Left cardiac atrium (tissue), 4 donors: ENCODE measurements around the gene SH3RF3. TPM values are rescaled to one million over a fixed set of nuclear protein-coding genes. Genes with fewer than 3 reads are reported as not detected.

Experiments used
- ATAC-seq, 2 donors: fragments of 200-7000 bp; cut with Tn5 transposase; one replicate each; pipeline ENCODE4 v1.9.1; 2020; ENCODE audit warnings: mild to moderate bottlenecking in 2 of 2, moderate library complexity in 2 of 2
- DNase-seq: peaks from one replicate; pipeline ENCODE4 v3.0.0-alpha.2; 2020
- intact Hi-C, 2 donors: fragments of 100-400 bp; cut with DNase I; formaldehyde crosslinking; loops; one replicate each; pipeline versions ENCODE4 v1.14.1 to v1.15.1; 2022 to 2023
- total RNA-seq, 2 donors: library from RNA; stranded (reverse); fragmentation: NEBNext Ultra II Directional; extraction: Animal tissue kit (Norgen Biotek cat#: 25700); gene quantifications; one replicate each; pipeline ENCODE4 v1.2.1, GENCODE V29; 2021
- donor health status: DM: no; HTN: yes; CAD: no.
- donor health status: DM: no; HTN: yes; CAD: no; lungs with severe emphysema.
- donor health status: DM: yes; HTN: yes; CAD: no.
- donor health status: Dilated cardiomyopathy.

SH3RF3 gene
- total RNA-seq, 2 donors from 2014 or later: 8.8 to 9.4 TPM

DNA sequence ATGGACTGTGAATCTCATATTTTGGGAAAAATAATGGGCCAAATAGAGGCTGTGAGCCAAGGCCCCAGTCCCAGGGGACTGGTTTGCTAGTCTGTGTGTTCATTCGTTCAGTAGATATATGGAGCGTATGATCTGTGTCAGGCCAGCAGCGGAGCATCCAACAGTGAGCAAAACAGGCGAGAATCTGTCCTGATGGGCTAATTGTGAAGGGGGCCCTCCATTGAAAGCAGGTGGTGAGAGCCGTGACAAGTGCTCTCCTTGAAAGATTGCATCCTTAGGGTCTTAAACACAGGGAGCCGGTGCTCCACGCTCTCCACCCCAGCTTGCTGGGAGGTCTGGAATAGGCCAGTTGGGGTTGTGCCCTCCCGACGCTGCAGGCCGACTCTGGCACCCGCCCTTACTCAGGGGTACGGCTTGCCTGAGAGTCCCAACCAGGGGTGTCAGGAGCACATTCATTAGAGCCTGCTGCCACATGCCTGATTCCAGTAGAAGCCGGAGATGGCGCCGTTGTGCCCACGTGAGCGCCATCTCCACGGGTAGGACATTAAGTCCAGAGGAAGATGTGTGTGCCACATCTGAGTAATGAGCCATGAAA, 213.3 kb downstream of the SH3RF3 start:
- DNase-seq (no peak), ATAC-seq (no peak)
- intact Hi-C loops: no loop called here

GRCh38 chr2:109342930-109343329, 213.9 kb downstream of the SH3RF3 start:
- intact Hi-C loops: no loop called here
- DNase-seq: no peak
- ATAC-seq: no peak

DNA sequence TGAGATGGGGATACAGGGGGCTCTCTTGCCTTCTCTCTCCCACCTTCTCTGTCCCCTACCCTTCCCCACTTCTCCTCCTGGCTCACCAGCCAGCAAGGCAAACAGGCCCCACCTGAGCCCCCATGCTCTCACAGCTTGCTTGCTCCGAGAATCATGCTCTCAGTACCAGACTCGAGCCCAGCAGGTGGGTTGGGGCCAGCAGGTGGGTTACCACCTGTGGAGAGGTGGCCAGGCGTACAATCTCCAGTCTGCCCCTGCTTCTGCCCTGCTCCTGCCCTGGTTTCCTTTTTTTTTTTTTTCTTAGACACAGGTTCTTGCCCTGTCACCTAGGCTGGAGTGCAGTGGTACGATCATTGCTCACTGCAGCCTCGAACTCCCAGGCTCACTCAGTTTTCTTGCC, 214.5 kb downstream of the SH3RF3 start:
- ATAC-seq (no peak), DNase-seq (no peak)
- intact Hi-C loops: no loop called here

DNA sequence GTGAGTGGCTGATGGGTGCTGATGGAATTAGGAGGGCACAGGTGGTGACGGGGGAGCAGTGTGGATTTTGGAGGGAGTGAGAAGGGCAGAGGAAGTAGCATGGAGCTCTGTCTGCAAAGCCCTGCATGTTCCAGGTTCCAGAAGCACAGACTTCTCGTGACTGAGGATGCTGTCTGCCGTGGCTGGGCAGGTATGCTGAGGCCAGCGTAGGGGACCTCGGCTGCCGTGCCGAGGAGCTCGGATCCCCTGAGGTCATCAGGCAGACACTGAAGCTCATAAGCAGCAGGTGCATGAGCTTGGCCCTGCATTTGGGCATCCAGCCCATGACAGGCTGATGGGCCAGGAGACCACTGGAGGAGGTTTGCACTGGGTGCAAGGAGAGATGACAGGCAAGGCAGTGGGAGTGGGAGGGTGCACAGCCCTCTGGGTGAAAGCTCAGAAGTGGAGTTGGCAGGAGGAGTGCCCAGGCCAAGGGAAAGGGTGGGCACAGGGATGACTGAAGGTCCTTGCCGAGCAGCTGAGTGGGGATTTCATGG, 215.3 kb downstream of the SH3RF3 start:
- ATAC-seq (no peak), DNase-seq (no peak)
- intact Hi-C loops: no loop called here

- no peak for ATAC-seq
- no peak for DNase-seq
- intact Hi-C loops: no loop called here
Observed at GRCh38 chr2:109345091-109345490, 216.1 kb downstream of the SH3RF3 start.

DNA sequence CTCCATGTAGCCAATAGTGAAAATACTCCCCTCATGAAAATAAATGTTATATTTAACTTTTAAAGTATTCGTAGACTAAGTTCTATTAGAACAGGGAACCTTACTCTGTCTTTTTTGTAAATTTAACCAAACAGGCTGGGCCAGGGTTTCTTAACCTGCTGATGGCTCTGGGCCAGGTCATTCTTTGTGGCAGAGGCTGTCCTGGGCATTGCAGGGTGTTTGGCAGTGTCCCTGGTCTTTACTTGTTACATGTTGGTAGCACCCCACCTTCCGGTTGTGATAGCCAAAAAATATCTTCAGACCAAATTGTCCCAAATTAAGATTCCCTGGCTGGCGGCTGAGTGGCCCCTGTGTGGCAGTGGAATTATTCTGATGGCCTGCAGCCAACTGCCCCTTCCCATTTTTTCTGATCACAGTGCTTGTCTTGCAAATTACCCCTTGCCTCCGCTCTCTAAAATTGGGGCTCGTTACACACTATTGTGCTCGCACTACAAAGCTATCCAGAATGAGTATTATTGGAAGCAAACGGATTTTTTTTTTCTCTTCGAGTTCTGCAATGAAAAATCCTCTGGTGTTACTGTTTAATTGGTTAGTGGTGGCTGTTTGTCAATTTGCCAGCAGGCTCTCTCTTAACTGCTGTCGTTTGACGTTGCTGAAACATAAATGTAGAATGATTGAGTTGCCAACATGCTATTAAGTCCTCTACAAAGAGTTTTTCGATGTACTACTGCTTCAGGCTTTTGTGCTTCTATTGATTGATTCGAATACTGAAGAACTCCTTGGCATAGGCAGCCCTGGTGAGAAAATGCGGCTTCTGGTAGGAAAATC, 216.9 kb downstream of the SH3RF3 start:
- DNase-seq (no peak), ATAC-seq (no peak)
- intact Hi-C loops: no loop called here

GRCh38 chr2:109346601-109347228, 217.7 kb downstream of the SH3RF3 start:
- ATAC-seq (no peak), DNase-seq (no peak)
- intact Hi-C loops: no loop called here

DNA sequence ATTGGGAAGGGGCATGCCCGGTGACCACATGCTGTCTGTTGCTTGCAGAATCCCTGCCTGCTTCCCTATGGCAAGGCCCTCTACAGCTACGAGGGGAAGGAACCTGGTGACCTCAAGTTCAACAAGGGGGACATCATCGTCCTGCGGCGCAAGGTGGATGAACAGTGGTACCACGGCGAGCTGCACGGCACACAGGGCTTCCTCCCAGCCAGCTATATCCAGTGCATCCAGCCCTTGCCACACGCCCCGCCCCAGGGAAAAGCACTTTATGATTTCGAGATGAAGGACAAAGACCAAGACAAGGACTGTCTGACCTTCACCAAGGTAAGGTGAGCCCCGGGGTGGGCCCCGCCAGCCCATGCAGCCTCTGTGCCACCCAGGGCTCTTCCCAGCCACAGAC, 218.6 kb downstream of the SH3RF3 start:
- ATAC-seq: no peak
- no peak for DNase-seq
- intact Hi-C loops: no loop called here

DNA sequence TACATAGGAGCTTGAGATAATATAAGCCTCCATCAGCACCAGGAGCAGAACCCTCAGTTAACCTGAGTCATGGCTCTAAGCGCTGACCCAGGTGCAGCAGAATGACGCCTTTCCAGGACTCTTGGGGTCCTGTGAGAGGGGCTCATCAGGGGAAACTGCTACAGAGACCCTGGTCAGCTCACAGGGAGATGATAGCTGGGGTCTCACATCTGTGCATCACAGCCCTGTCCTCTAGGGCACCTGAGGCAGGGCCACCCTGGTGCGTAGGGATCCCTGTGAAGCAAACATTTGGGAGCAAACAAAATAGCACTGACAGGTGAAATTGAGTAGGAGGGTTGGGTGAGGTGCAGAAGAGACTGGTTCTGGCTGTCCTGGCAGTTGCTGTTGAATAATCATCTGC, 219.2 kb downstream of the SH3RF3 start:
- DNase-seq (no peak), ATAC-seq (no peak)
- intact Hi-C loops: no loop called here

- intact Hi-C loops: no loop called here
- ATAC-seq (peak; percentile 33 to 53), DNase-seq (no peak)
Observed at GRCh38 chr2:109348671-109349502, 219.9 kb downstream of the SH3RF3 start.

GRCh38 chr2:109349503-109350465, 220.8 kb downstream of the SH3RF3 start:
- DNase-seq: no peak
- intact Hi-C loops: no loop called here
- ATAC-seq: peak; percentile 21 to 25

- ATAC-seq: no peak
- no peak for DNase-seq
- intact Hi-C loops: no loop called here
Observed at GRCh38 chr2:109350526-109350925, 221.5 kb downstream of the SH3RF3 start.

DNA sequence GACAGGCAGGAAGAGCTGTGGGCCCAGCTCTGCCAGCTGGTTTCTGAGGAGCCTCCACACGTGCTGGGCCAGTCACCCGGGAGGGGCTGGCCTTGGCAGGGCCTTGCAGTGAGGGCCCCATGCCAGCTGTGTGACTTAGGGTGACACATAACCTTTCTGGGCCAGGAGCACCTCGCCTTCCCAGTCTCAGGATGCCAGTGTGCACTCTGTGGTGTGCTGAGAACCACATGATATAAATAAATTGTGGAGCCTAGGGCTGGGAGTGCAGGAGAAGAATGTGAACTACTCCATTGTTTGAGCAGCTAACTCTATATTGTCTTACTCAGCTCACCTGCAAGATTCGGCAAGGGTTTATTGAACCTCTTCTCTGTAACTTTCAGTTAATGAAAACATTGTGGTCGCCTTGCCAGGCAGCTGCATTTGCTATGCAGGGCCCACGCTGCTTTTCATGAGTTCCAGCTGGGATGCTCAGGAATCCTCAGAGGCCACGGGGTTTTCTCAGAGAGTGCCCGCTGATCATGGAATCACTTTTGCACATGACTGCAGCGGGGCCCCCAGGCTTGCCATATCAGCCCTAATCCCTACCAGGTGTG, 222.3 kb downstream of the SH3RF3 start:
- peak; percentile 38 to 84 for ATAC-seq
- peak; percentile 60 for DNase-seq
- intact Hi-C loops: no loop called here

DNA sequence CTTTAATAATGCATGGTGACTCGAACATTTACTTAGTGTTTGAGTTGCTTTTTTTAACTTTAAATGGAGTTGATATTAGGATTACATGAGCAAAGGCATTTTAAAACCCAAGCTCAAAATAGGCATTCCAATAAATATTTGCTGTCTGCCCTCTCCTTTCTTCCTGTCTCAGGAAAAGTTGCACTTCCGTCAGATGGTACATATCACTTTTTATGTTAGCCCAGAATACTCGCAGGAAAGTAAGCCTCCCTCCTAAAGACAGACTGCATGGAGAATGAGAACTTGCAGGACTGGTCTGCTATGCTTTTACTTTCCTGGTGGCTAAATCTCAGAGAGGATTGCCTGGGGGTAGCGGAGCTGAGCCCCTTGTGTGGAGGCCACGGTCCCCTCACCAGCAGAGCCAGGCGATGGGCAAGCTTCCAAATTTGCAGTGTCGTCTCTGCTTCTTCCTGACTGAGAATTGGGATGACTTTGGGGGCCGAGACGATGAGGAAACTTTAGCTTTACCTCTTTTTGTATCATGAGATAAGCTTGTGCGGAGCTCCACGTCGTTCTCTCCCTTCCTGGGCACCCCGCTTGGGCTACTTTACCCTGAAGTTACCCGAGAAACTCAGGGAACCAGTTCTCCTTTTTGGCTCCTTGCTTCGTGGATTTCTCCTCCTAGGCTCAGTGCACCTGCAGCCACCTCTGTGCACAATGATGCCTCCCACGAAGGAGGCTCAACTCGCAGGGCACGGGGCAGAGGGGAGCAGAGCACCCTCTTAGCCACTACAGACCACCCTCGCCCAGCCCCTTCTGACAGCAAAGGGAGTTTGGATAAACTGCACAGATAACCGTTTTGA, 223.3 kb downstream of the SH3RF3 start:
- intact Hi-C loops: no loop called here
- no peak for DNase-seq
- no peak for ATAC-seq

DNA sequence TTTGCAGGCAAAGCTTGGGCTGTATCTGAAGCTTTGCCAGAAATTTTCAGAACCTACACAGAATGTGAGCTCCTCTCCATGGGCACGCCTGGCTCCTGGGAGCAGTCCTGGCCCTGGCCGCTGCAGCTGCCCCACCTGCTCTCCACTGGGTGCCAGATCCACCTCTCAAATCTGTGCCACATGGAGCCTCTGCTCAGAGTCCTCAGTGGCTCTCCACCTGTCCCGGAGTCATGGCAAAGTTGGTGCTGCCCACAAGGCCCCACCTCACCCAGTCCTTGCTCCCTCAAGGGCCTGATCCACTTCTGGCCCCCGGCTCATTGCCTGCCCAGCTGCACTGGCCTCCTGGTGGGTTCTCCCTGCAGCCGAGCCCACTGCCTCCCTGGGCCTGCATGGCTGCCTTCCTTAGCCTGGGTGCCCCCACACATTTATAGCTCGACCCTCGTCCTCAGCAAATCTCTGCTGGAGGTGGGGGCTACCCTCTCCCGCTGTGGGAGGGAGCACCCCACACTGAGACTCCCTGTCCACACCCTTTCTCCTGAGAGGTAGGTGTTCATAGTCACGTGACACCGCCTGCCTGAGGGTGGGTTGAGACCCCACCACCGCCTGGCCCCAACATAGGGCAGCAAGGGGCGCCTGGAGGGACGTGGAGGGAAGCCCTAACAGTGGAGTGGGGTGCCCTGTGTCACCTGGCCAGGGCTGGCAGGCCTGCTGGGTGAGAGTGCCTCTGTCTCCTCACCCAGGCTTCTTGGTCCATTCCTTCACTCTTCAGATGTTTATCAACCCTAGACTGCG, 224.1 kb downstream of the SH3RF3 start:
- ATAC-seq: no peak
- no peak for DNase-seq
- intact Hi-C loops: no loop called here
